WERI-Rb-1 (cell line): ENCODE data around the gene AGPAT2.

Experiments used
- DNase-seq: peaks from one replicate; pipeline ENCODE4 v3.0.0-alpha.2; 2020
- H3K27ac ChIP-seq: fragments of 250-450 bp; sonication (Bioruptor Pico); 2 replicates; pipeline ENCODE4 v1.5.1; 2020; ENCODE audit warnings: mild to moderate bottlenecking, moderate library complexity
- H3K27me3 ChIP-seq: fragments of 250-450 bp; sonication (Bioruptor Pico); 2 replicates; pipeline ENCODE4 v1.5.1; 2021; ENCODE audit warnings: mild to moderate bottlenecking, low read depth, moderate library complexity; ENCODE audit not compliant: insufficient read depth, severe bottlenecking
- H3K36me3 ChIP-seq: fragments of 250-450 bp; sonication (Bioruptor Pico); 2 replicates; pipeline ENCODE4 v1.5.1; 2020; ENCODE audit warnings: mild to moderate bottlenecking, moderate library complexity
- H3K4me3 ChIP-seq: 2 replicates; pipeline ENCODE4 v1.5.1; 2011; ENCODE audit warnings: low read depth, mild to moderate bottlenecking, control low read depth, low read length
- H3K9me3 ChIP-seq: fragments of 250-450 bp; sonication (Bioruptor Pico); 2 replicates; pipeline ENCODE4 v1.5.1; 2021; ENCODE audit warnings: mild to moderate bottlenecking, moderate library complexity; ENCODE audit not compliant: severe bottlenecking
- CTCF ChIP-seq: IDR thresholded peaks from 2 replicates; pipeline ENCODE4 v1.5.1; 2011; ENCODE audit warnings: low read depth, mild to moderate bottlenecking, control low read depth, inconsistent platforms, low read length

Gene AGPAT2

GRCh38 chr9:136690104-136690805 is 3.0 kb upstream of the AGPAT2 start:
- no peak for DNase-seq
- H3K36me3 ChIP-seq: peaks cover 3% of the 10 kb centered on the region; the same call in 1 of the 2 replicates
- no peak overlapping the region for H3K4me3 ChIP-seq
- no peaks in the 10 kb centered on the region for H3K9me3 ChIP-seq
- no peak for TF ChIP-seq CTCF
- no peak overlapping the region for H3K27ac ChIP-seq
- no peaks in the 10 kb centered on the region for H3K27me3 ChIP-seq

GRCh38 chr9:136689108-136689460 is 1.8 kb upstream of the AGPAT2 start:
- TF ChIP-seq CTCF: no peak
- DNase-seq: no peak
- Histone ChIP-seq H3K4me3 (no peak overlapping the region), H3K27me3 (no peaks in the 10 kb centered on the region), H3K27ac (no peak overlapping the region), H3K9me3 (no peaks in the 10 kb centered on the region), H3K36me3 (peaks cover 3% of the 10 kb centered on the region; the same call in 1 of the 2 replicates)

- Histone ChIP-seq H3K4me3 (no peak overlapping the region), H3K36me3 (peaks cover 3% of the 10 kb centered on the region; the same call in 1 of the 2 replicates), H3K9me3 (no peaks in the 10 kb centered on the region), H3K27me3 (no peaks in the 10 kb centered on the region), H3K27ac (peak overlapping the region; percentile 71)
- DNase-seq: peak; percentile 68
- no peak for TF ChIP-seq CTCF
Observed at GRCh38 chr9:136688274-136689107, 1.2 kb upstream of the AGPAT2 start.

DNA sequence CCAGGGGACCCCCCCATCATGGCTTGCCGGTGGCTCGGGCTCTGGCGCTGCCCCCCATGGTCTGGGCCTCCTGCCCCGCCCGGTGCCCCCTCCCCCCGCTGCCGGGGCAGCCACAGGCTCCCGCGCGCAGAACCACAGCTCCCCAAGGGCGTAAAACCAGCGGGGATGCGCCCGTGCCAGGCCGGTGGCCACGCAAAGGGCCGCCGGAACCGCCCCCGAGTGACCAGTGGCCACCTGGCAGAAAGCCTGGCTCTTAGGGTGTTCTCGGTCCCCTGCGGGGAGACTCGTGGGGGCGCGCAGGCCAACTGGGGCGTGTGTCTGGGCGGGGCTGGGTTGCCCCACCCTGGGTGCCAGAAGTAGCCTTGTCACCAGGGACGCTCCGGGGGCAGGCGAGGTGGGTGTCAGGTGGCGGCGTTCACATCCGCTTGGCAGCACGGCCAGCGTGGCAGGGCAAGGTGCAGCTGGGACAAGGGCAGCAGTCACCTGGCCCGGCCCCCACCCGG is 515 bp upstream of the AGPAT2 start:
- no peaks in the 10 kb centered on the region for H3K9me3 ChIP-seq
- H3K27me3 ChIP-seq: no peaks in the 10 kb centered on the region
- peak overlapping the region; percentile 71 for H3K27ac ChIP-seq
- no peak for TF ChIP-seq CTCF
- H3K36me3 ChIP-seq: peaks cover 3% of the 10 kb centered on the region
- no peak for DNase-seq
- H3K4me3 ChIP-seq: peak overlapping the region; percentile 35

- Histone ChIP-seq H3K36me3 (peaks cover 3% of the 10 kb centered on the region), H3K27me3 (no peaks in the 10 kb centered on the region), H3K27ac (peak overlapping the region; percentile 92), H3K9me3 (no peaks in the 10 kb centered on the region), H3K4me3 (peak overlapping the region; percentile 77)
- TF ChIP-seq CTCF: no peak
- DNase-seq: no peak
Observed at GRCh38 chr9:136686534-136686793, 793 bp downstream of the AGPAT2 start.
